Effector CD8-positive, alpha-beta T cell (primary cell): ENCODE measurements around the gene RPL13A.

ENCODE experiments used
- DNase-seq: peaks from one replicate; lab custom pipeline; 2025; lab: John Stamatoyannopoulos, UW

RPL13A gene

GRCh38 chr19:49506575-49507105, 19.2 kb downstream of the RPL13A start:
- peak; percentile 68 for DNase-seq

- no peak for DNase-seq
Observed at GRCh38 chr19:49507803-49508494, 20.5 kb downstream of the RPL13A start.

GRCh38 chr19:49512970-49513745, 25.8 kb downstream of the RPL13A start:
- no peak for DNase-seq

DNA sequence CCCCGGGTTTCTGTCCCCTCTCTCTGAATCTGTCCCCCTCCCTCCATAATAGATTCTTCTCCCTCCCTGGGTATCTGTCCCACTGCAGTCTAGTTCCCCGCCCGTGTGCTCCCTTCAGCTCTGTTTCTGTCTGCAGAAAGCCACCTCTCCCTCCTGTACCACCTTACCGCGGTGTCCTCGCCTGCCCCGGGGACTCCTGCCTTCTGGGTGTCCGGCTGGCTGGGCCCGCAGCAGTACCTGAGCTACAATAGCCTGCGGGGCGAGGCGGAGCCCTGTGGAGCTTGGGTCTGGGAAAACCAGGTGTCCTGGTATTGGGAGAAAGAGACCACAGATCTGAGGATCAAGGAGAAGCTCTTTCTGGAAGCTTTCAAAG, 26.3 kb downstream of the RPL13A start:
- DNase-seq: no peak

DNA sequence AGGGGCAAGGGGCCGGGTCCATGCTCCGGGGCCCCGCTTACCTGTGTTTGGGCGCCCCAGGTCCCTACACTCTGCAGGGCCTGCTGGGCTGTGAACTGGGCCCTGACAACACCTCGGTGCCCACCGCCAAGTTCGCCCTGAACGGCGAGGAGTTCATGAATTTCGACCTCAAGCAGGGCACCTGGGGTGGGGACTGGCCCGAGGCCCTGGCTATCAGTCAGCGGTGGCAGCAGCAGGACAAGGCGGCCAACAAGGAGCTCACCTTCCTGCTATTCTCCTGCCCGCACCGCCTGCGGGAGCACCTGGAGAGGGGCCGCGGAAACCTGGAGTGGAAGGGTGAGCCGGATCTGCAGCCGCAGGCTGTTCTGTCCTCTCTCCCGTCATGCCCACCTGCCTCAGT, 26.7 kb downstream of the RPL13A start:
- no peak for DNase-seq

DNA sequence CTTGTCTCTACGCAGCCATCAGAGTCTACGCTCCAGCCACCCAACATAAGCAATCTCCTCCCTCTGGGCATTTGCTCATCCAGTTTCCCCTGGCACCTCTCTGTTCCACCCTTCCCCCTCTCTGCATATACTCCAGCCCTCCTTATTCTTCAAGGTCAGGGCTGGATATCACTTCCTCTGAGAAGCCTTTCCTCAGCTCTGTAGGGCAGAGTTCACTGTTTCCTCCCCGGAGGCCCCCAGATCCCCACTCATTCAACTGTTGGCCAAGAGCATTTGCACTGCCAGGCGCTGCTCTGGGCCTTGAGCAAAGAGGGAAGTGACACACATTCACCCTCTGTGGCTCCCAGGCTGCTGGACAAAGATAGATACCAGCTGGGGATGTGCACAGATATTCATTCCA, 28.4 kb downstream of the RPL13A start:
- no peak for DNase-seq

DNA sequence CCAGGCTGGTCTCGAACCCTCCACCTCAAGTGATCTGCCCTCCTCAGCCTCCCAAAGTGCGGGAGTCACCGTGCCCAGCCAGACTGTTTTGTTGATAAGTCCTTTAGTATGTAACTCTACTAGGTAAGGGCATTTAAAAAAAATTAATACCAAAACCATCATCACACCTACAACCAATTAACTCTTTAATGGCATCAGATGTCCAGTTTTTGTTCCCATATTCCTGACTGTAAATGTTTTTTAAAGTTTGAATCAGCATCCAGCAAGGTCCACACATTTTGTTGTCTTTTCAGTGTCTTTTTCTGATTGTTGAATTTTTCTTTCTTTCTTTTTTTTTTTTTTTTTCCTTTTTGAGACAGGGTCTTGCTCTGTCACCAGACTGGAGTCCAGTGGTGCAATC, 30.6 kb downstream of the RPL13A start:
- no peak for DNase-seq

DNA sequence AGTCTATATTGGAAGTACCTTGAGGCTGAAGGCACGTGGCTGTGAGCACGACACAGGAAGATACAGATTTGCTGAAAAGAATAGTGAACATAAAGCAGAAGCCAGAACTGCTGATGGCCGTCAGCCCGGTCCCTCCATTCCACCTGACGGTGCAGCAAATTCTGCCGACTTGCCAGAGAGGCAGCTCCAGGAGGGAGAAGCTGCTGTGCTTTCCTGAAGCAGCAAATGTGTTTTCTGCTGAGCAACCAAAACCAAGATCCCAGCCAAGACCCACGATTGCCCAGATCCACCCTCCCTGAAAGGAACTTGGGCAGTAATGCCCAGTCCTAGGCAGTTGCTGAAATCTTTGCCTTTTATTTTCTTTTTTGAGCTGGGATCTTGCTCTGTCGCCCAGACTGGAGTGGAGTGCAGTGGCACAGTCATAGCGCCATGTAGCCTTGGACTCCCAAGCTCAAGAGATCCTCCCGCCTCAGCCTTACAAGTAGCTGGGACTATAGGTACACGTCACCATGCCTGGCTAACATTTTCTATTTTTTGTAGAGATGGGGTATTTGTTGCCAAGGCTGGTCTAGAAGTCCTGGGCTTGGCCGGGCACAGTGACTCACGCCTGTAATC, 33.4 kb downstream of the RPL13A start:
- DNase-seq: no peak

DNA sequence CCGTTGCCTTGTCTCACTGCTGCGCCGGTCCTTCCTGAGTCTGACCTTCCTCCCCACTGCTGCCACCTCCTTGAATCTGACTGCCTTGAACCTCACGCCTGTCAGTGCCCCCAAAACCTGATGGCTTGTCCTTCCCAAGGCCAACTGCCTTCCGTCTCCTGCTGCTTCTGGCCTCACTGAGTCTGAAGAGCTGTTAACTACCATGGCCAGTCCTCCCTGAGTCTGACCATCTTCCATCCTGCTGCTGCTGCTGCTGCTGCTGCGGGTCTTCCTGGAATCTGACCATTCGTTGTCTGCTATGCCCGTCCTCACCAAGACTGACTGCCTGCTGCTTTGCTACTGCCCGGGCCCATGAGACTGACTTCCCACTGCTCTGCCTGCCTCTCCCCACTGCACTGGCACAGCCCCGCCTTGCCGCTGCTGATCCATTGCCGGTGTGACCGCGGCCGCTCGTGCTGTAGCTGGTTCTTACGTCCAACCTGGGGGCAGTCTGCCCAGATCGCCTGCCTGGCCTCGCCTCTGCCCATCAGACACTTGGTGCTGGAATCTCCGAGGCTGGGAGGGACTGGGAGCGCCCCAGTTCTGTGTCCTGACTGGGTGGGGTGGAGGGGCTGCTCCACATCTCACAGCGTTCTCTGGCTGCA, 37.5 kb downstream of the RPL13A start:
- DNase-seq: no peak

- no peak for DNase-seq
Observed at GRCh38 chr19:49528211-49528771, 40.9 kb downstream of the RPL13A start.

DNA sequence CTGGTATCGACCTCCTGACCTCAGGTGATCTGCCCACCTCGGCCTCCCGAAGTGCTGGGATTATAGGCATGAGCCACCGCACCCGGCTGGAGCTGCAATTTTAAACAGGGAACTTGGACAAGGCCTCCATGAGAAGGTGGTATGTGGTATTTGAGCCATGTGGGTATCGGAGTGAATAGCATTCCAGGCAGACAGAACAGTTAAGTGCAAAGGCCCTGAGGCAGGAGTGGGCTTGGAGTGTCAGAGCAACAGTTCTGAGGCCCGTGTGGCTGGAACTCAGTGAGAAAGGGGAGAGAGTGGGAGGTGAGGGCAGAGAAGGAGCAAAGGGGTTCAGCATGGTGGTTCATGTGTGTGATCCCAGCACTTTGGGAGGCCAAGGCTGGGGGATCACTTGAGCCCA, 43.3 kb downstream of the RPL13A start:
- no peak for DNase-seq

GRCh38 chr19:49533551-49534488, 46.4 kb downstream of the RPL13A start:
- peak; percentile 79 for DNase-seq

DNA sequence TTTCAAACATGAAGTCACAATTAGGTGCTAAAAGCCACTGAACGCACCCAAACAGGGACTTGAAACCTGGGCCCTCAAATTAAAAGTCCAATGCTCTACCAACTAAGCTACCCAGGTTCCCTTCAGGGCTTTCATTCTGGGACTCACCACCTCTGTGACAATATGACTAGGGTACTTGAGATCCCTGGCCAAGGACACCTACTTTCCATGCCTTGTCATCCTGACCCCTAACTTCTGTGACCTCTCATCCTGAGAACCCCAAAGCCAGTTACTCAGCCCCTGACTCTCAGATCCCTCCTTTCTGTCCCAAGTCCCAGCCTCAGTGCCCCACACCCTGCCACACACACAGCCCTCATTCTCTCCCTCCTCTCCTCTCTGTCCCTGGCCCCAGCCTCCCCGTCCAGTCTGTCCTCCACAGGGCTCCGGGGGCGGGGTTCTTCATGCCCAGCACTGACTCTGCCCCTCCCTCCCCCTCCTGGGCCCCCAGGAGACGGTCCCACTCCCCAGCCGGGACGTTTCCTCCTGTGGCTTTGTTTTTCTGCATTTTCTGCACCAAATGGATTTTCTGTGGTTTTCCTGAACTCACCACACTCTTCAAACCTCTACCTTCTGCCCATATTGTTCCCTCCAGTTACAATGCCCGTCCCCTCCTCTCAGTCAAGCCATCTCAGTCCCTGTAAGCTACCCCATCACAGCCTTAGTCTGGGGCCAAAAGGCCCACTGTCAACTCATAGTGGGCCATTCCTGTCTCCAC, 47.4 kb downstream of the RPL13A start:
- DNase-seq: no peak

DNA sequence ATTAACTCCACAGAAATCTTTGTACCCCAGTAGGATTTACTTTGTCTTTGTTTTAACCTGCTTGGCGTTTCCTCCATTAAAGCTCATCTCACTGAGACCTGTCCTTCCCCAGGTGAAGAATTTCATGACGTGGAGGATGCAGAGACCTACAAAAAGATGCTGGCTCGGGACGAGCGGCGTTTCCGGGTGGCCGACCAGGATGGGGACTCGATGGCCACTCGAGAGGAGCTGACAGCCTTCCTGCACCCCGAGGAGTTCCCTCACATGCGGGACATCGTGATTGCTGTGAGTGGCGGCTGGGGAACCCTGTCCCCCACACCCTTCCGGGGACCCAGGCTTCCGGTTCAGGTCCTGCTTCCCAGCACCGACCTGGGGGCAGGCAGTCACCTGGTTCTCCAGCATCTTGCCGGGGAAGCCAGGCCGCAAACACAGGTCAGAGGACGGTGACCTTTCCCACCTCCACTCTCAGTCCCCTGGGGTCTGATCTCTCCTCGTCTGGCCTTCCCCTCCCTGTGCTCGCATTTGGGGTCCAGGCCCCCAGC, 49.6 kb downstream of the RPL13A start:
- no peak for DNase-seq

DNA sequence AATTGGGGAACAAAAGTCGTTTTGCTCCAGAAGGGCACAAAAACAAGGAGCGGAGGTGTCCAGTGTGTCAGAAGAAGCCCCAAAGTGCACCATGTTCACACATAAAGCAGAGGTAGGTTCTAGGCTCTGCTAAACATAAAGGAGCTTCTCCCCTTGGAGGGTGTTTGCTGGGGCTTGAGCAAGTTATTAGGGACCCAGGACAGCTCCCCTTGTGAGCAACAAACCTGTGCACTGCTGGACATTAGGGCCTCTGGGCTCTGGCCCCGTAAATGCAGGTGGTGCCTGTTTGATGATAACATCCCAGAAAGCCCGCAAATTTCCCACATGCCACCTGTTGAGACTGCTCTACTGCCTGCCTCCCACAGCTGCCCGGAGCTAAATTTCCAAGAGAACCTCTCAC, 51.2 kb downstream of the RPL13A start:
- no peak for DNase-seq

DNA sequence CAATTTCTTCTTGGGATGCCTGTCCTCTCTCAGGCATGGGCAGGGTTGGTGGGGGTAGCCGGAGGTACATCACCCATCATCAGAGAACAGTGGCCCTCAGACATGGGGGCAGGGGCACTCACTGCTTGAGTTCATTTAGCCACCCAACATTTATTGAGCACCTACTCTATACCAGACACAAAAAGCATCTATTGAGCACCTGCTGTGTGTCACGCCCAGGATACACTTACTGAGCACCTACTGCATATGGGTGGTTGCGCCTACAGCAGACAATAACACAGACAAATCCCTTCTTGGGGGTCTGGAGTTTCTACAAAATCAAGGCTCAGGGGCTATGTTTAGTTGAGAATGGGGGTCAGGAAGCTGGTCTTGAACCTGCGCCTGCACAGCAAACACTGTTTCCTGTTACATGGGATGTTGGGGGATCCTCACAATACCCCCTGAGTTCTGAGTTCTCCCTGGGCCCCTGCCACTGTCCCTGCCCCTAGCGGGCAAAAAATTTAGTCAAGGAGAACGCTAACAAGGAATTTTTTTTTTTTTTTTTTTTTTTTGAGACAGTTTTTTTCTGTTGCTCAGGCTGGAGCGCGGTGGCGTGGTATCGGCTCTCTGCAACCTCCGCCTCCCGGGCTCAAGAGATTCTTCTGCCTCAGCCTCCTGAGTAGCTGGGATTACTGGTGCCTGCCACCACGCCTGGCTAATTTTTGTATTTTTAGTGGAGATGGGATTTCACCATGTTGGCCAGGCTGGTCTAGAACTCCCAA, 52.0 kb downstream of the RPL13A start:
- no peak for DNase-seq
